DMS79 (cell line): ENCODE measurements around the gene DTWD1.
"Not testable (repeated sequence)": the region's sequence is repeated elsewhere in the genome, so short reads cannot be mapped to it uniquely, and the experiment has no call there.

ENCODE experiments used
- DNase-seq: peaks from one replicate; lab custom pipeline; 2025; lab: John Stamatoyannopoulos, UW

DTWD1 gene, protein sequence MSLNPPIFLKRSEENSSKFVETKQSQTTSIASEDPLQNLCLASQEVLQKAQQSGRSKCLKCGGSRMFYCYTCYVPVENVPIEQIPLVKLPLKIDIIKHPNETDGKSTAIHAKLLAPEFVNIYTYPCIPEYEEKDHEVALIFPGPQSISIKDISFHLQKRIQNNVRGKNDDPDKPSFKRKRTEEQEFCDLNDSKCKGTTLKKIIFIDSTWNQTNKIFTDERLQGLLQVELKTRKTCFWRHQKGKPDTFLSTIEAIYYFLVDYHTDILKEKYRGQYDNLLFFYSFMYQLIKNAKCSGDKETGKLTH

DNA sequence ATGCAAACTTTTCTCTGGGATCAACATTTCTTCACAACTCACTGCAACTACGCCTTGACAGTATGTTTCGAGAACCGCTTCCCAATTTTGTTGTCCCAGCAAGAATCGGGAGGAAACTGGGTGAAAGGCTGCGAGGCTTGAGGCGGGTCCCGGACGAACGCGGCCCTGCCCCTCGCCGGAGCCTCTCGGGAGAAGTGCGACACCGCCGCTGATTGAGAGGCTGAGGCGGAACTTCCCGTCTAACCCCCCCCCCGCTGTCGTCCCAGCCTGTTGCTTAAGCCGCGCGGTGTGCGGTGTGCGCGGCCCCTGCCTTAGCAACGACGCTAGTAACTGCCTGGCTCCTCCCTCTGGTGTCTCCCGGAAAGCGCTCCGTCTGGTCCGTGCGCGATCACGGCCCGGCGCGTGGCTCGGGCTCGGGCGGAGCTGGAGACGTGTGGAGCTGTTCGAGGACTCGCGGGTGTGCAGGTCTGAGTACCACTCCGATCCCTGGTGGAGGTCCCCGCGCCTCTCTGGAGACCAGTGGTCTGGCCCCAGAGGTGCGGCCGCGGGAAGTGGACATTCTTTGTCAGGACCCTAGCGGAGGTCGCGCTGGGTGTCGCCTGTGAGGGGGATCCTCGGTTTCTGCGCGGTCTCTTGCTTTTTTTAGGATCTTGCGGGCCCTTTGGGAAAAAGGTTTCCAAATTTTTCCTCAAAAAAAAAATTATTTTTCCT, at the start of gene DTWD1, which contains the start of gene FAM227B:
Gene DTWD1 (plus strand): TSS at position 391 of the 711 bp plus-strand sequence. CDS start 4,120 bp downstream, outside the sequence.
Gene FAM227B (minus strand): TSS at position 161 of the 711 bp plus-strand sequence. CDS start 5,647 bp downstream, outside the sequence.
- peak; percentile 71 for DNase-seq

- DNase-seq, result no peak
Measured at GRCh38 chr15:49573421-49573820, 47.4 kb upstream of the DTWD1 start.

DNA sequence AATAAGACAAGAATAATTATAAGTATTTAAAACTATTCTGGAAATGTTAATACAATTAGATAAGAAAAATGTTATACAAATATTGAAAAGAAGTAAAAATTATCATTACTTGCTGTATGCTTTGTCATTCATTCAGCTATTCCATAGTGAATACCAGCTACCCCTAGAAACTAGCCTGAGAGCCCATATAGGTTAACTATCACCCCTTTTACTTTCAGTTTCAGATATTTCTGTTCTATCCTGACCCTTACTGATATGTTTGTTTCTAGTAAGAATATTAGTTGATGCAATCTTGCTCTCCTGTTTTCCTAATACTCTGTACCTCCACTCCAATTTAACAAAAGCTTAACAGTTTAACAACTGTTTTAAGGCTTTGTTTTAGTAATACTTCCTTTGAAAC, 31.8 kb upstream of the DTWD1 start:
- DNase-seq, result no peak

GRCh38 chr15:49592829-49593316, 28.0 kb upstream of the DTWD1 start:
- not testable (repeated sequence) for DNase-seq

- no peak for DNase-seq
Measured at GRCh38 chr15:49604625-49605409, 16.0 kb upstream of the DTWD1 start.

GRCh38 chr15:49605588-49605987, 15.3 kb upstream of the DTWD1 start:
- DNase-seq, result no peak

- DNase-seq, result no peak
Measured at GRCh38 chr15:49606594-49606993, 14.3 kb upstream of the DTWD1 start.

- DNase-seq, result no peak
Measured at GRCh38 chr15:49610157-49610918, 10.5 kb upstream of the DTWD1 start.

- not testable (repeated sequence) for DNase-seq
Measured at GRCh38 chr15:49612240-49612639, 8.6 kb upstream of the DTWD1 start.

- no peak for DNase-seq
Measured at GRCh38 chr15:49619226-49619625, 1.6 kb upstream of the DTWD1 start.

DNA sequence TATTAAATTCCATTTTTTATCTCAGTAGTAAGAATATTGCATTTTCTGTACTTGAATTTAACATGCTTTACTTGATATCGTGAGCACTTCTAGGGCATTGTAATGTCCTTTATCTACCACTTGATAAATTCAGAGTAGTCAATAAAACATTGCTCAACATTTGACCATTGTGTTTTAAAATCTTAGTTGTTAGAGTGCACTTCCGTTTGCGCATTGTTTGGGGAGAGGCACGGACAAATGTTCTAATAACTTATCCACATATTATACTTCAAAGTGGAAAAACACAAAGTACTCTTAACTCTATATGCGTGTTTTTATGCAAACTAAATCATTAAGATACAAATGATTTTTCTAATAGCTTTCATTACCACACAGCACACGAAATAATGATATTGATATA, 649 bp upstream of the DTWD1 start:
- DNase-seq, result no peak

DNA sequence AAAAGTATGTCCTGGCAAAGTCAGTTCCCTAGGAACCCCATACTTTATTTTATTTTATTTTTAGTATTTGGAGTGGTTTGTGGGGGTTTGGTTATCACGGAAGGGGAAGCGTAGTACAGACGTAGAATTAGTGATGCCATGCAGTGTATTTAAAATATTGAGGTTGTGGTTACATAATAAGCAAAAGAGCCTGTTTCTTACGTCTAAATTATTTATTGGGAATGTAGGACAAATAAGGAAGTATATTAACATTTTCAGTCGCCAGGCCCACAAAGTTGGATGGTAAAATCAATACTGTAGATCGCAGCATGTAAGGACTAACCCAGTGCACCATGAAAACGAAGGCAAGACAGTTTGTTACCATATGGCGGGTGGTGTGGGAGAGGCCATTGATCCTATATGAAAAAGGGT, 558 bp downstream of the DTWD1 start:
- peak; percentile 1 for DNase-seq

GRCh38 chr15:49621887-49622286, 1.0 kb downstream of the DTWD1 start:
- no peak for DNase-seq

DNA sequence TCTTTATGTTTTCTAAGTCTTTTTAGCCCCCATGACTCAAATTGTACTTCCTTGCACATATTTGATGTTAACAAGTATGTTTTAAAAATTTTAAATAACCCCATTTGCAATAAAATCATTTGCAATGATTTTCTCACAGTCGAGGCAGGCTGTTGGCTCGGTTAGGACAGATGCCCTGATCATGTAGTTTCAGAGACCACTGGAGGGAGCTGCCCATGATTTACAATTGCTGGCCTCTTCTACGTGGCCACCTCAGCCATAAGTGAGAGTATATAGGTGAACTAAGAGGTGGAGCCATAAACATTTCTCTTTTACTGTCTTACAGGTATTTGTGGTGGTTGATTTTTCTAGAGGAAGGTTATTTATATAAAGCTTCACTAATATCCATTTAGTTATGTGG, 1.7 kb downstream of the DTWD1 start:
- DNase-seq, result no peak

DNA sequence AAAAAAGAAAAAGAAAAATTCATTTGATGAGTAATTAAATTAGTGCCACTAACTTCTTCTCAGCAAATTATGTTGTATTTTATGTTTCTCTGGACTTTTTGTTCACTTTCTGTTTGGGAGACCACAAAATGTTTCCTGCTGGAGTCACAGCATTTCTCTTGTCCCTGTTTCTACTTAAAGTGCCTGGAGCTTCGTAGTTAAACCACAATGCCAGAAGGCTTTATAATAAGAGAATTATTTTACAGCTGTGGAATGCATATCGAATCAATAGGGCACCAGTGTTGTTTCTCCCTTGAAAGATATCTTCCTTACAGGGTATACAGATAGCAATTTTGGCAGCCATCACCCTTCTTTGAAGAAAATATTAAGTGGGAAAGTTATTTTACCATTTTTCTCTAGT, 3.2 kb downstream of the DTWD1 start:
- DNase-seq, result no peak

GRCh38 chr15:49625460-49626036, 4.7 kb downstream of the DTWD1 start:
- no peak for DNase-seq

DNA sequence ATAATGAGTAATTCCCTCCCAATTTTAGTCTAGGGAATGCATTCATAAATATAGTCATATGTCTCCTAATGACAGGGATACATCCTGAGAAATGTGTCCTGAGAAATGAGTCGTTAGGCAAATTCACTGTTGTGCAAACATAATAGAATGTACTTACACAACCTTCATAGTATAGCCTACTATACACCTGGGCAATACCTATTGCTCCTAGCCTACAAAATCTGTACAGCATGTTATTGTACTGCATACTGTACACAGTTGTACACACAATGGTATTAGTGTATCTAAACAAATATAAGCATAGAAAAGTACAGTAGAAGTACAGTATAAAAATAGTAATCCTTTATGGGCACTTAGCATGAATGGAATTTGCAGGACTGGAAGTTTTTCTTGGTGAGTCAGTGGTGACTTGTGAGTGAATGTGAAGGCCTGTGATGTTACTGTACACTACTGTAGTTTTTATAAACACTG, 6.6 kb downstream of the DTWD1 start:
- no peak for DNase-seq

DNA sequence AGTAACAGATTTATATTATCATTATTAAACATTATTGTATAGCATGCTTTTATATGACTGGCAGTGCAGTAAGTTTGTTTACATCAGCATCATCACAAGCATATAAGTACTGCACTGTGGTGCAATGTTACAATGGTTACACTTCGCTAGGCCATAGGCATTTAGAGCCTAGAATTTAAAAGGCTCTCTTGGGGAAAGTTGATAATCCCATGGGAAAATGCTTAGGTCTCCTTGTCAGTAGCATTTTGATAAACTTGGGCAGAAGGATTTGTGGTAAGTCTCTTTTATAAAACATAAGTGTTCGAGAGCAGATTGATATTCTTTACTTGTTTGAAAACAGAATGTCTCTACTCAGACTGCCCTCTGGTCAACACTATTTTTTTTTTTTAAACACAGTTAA, 7.5 kb downstream of the DTWD1 start:
- no peak for DNase-seq

GRCh38 chr15:49637857-49638256, 17.0 kb downstream of the DTWD1 start:
- no peak for DNase-seq

GRCh38 chr15:49644364-49644794, 23.5 kb downstream of the DTWD1 start:
- DNase-seq, result no peak

DNA sequence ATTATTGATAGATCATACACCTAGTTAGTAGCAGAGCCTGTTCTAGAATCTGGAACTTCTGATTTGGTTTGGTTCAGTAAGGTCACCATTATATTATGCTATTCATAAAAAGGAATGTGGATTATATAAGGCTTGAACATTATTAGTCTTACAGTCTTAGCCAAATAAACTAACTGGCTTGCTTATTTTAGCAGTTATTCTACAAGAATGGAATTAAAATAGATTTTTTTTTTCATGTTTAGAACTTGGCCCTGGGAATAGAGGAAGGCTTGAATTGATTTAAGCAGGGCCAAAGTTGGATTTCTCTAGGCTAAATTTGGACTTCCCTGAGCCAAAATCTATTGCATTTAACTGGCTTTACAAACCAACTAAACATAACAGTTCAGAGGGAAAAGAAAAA, 24.4 kb downstream of the DTWD1 start:
- no peak for DNase-seq
